Cortex of kidney (tissue), 1 donor: ENCODE measurements around the gene SLC9A9.

Experiments used
- DNase-seq: peaks from one replicate; lab custom pipeline; 2025; lab: John Stamatoyannopoulos, UW

SLC9A9 gene

DNA sequence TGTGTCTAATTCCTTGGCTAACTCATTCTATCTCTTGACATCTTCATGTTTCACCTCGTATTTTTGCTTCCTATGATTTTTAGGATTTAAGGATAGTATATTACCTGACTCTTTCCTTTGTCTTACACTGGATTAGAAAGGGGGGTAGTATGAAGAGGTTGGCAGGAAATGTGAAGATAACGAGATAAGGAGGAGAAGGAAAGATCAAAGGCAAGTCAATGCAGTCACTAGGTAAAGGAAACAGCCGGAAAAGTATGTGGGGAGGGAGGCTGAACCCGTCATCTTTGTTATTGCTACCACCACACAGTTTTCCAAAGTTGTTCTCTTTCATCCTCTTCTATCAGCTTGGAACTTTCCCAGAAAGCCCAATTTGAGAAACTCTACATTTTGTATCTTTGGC is 90.6 kb downstream of the SLC9A9 start:
- no peak for DNase-seq

DNA sequence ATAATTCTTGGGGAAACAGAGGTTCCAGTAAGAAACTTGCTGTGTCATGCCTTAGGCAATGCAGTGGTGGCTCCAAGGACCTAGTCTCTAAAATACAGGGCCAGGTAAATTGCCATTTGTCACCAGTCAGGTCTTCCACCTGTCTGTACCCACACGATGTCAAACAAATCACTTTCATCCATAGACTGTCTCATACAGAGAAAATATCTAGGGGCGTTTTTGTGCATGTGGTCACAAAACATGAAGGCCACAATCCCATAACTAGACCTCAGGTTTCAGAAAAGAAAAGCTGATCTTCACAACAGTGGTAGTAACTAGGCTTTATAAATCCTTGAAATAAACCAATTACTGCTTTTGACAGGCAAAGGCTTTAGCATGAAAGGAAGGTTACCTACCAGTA is 92.3 kb downstream of the SLC9A9 start:
- DNase-seq: no peak

DNA sequence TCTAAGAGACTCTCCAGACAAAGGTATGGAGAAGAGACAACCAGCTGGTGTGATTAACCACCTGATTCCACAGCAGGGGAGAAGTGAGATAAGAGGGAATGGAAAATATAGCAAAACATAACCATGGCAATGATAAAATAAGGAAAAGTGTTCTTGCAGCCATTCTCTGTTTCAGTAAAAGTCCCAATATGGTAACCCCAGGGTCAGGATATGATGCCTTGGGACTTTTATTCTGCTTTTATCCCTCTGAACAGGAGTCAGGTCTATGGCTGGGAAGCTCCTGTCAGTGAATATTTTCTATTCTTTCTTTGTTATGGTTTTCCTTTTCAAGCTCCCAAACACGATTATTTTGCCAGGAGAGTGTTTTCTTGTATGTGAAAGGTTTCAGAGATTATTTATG is 94.2 kb downstream of the SLC9A9 start:
- no peak for DNase-seq

DNA sequence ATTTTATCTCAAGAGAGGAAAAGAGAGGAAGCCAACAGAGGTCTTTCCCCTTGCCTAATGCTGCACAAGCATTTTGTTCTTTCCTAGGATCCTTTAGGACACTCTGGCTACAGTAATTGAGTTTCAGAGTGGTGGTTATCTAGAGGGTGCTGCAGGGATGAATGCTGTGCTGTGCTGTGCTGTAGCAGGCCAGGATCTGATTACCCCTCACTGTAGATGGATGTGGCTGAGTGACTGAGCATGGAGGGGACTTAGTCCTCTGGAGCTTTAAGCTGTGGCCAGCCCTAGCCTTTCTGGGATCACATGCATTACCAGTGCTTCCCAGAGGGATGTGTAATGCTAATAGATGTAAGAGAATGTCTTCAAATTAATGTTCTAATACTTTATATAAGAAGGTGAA is 94.8 kb downstream of the SLC9A9 start:
- no peak for DNase-seq

DNA sequence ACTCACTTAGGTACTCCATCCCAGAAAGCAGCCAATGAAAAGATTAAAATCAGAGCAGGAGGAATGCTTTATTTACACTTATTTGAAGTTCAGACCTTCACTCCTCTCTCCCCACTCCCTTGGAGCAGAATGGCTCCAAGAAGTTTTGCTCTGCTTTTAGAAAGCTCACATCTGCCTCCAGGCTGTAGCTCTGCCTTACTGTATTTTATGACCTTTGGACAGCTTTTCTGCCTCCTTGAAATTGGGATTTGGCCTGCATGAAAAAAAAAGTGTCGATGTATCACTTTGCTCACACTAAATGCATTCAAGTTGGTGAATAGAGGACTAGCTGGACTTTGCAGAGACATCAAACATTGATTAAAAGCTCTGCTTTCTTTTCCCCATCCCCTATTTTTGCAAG is 95.3 kb downstream of the SLC9A9 start:
- DNase-seq: no peak

DNA sequence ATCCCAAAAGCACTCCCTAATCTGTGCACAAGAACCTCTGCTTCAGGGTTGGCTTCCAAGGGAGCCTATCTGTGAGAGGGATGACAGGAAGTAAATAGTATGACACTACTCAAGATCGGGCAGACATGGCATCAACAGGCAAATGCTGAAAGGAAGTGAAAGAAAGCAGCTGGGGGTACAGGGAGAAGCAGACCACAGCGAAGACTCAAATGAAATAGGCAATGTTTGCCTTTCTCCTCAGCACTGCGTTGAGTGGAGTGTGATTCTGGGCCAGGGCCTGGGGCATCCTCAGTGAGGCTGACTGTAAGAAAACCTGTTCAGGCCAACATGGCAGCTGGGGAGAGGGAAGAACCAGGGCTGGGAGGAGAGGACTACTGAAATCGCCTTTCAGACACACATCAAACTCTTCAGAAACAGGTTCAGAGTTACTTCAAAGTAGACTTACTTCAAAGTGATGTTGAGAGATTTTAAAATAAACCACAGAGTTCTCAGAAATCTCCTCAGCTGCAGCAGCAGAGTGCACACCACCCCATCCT is 96.6 kb downstream of the SLC9A9 start:
- no peak for DNase-seq

DNA sequence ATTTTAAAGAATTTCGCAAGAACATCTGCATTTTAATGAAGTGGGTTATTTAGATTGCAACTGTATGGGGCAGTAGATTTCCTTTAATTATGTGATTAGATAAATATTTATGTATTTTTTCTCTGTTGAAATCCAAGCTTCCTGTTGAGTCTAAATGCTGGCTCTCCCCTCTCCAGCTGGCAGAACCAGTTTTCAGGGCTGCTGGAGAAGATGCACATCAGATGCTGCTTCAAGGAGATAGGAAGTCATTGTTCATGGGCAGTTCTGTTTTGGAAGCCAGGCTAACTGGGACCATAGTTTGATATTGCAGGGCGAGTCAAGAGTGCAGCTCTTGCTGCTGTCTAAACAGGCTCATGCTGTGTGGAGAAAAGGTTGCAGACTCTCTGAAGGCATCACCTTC is 97.4 kb downstream of the SLC9A9 start:
- no peak for DNase-seq

DNA sequence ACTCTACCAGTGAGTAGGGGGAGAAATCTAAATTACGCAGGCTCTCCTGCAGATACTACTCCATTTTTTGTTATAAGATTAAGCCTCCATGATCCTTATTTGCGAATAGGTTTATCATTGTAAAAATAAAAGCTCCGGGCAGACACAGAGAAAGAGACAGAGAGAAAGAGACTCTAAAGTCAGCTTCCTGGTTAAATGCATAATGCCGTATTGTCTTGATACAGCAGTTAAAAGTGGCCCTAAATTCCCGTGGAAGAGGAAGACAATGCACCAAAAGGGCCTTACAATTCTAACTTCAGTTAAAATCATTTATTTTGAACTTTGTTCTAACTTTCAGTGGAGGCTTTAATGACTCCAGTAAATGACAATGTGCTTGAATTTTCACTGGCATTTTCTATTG is 98.3 kb downstream of the SLC9A9 start:
- no peak for DNase-seq

DNA sequence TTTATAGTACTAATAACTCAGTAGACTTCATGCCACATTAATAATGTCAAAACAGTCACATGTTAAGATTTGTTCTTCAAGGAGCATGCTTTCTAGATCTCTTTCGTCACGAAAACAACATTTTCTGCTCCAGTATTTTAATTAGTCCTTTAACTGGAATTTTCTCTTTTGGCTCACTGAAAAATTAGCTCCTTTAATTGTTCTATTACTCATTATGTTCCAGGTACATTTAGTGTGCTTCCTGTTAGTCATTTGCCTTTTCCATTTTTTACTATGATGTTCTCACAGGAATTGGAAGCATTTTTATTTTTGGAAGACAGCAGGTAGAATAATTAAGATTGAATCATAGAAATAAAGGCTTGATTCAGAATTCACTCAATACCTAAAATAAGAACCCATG is 111.2 kb downstream of the SLC9A9 start:
- no peak for DNase-seq

DNA sequence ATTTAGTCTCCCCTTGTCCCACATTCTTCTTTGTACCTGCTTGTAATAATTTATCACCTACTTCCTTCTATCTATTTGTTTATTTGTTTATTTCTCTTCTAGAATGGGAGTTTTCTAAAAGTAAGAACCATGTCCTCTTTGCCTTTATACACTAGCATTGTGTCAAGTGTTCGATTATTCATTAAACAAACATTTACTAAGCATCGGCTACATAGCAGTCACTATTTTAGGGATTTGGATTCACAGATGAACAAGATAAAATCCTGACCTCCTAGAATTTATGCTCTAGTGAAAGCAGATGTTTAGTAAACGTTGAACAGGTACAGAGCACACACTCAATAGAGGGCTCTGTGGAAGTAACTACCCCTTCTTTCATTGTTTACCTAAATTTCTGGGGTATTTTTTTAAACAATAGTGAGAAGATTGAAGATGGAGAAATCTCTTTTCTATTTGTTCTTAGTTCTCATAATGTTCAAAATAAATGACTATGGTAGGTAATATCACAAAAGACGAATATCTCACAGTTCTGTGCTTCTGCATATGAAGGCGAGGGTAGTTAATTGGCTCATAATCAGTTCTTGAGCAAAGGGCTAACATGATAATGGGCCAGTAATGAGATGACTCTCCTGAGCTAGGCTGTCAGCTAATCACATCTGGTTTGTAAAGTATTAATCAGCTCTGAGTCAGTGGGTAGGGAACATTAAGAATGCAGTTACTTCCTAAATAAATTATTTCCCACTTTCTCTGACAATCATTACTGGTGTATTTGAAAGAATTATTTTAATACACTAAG is 111.9 kb downstream of the SLC9A9 start:
- DNase-seq: no peak

DNA sequence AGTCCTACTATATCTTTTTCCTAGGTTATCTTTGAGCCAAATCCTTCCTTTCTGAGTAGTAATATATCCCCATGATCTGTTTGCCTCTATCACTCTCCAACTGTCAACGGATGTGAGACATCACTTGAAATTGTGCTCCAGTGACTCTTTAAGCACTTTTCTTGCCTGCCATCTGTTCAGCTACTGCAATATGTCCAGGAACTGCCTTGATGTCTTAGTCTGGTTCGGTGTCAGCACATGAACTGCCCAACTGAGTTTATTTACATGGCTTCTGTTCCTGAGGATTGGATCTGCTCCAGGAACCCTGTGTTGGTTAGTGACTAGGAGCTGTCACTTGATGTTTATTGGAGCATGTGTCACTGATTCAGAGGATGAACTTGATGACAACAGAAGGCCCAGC is 116.5 kb downstream of the SLC9A9 start:
- DNase-seq: no peak

DNA sequence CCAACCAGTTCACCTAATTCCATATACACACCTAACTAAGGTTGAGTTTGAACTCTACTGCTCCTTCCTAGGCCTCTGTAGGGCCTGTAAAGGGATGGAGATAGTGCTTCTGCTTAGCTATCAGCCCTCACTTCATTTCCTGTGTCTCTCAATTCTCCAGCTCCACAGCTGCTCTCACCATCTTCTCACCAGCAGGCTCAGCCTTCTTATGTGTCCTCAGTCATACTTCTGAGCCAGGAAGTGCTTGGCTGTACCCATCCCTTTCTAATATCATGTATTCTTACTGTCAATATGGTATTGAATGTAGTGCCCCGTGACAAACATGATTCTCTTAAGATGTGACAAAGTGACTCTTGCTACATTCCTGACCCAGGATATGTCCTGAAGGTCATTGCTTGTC is 116.9 kb downstream of the SLC9A9 start:
- DNase-seq: no peak

DNA sequence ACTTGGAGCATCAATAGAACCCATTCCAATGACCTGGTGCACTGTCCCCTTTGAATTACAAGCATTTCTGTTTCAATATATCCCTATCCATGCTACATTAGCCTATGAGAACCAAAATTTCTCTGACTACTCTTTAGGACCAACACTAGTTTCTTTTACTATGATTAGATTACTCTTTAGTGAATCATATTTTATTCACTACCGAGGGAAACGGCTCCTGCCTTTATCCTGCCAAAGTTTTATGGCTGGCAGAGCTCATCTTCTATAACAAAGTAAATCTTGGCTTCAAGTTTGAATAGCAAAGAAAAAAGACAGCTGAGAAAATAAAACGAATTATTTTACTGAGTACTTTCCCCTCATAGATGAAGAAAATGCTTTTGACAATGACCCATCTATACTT is 120.9 kb downstream of the SLC9A9 start:
- no peak for DNase-seq

DNA sequence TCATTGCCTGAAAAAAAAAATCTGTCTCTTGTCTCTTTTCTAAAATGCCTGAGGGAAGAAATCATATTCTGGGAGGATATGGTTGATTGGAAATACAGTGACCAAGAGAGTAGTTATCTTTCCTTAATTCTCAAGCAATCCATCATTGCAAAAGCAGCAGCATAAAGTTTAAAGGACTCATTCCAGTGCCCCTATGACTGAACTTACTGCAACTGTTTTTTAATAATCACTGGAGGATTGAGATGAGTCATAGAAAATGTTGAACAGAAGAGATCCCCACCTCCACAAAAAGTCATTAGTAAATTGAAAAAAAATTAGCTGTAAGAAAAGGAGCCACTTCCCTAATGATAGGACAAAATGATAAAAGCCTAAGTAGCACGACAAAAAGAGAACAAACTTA is 121.5 kb downstream of the SLC9A9 start:
- DNase-seq: no peak

DNA sequence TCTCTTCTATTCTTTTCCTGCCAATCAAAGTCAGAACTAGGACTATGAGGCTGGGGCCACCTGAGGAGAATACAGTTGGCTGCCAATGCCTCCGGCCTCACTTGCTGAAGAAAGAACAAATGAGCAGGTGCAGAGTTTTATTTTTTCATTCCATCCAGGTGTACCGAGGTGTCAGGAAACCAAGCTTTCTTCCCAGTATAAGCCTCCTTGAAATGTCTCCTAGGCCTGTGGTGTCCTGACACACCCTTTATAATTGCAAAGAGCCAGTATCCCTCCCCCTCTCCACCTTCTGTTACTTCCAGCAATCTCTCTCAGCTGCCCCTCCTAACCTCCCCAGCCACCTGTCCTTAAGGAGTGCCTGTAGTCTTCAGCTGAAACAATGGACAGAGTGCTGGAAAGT is 127.9 kb downstream of the SLC9A9 start:
- DNase-seq: no peak

DNA sequence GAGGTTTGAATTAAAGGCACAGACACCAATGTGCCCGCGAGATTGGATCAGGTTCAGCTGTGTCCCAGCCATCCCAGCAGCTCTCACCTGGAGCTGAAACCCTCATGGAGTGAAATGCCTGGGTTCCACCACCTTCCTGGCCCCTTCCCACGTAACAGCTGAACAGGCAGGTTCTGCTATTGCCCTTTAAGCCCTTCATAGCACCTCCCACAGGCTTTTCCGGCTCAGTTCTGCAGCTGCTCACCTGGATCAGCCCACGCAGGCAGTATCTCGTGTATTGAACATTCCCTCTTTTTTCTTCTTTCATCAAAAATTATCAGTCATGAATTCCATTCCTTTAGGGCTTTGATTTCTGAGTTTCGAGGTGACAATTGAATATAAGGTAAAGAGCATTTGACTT is 129.8 kb downstream of the SLC9A9 start:
- DNase-seq: no peak

DNA sequence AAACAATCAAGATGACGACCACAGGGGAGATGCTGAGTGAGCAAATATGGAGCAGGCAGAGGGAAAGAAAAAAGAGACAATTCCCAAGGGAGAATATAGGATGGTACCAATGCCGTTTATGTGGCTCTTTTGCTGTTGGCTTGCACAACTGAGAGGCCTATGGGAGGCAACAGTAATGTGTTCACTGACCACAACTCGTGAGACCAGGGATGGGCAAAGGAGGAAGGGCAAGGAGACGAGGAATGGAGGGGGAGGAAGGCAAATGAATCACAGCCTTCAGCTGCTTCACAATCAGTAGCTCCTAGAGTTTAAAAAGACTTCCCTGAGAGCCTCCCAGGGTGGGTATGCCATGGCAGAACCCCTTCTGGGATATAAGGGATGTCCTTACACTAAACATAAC is 131.5 kb downstream of the SLC9A9 start:
- no peak for DNase-seq

DNA sequence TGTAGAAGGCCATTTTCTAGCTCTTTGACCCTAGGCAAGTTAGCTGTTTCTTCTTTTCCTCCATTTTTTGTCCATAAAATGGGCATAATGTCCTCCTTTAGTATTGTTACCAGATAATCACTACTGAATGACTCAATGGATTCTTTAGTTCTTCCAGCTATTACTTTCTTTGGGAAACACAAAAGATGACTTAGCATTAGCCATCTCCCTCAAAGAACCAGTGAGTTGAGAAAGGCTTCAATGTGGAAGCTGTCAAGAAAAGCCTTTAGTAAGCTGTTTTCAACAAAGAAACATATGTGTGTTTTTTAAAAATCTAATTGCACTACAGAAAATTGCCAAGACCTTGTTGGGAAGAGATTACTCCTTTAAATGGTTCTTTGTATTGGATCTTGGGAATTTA is 135.7 kb downstream of the SLC9A9 start:
- no peak for DNase-seq

DNA sequence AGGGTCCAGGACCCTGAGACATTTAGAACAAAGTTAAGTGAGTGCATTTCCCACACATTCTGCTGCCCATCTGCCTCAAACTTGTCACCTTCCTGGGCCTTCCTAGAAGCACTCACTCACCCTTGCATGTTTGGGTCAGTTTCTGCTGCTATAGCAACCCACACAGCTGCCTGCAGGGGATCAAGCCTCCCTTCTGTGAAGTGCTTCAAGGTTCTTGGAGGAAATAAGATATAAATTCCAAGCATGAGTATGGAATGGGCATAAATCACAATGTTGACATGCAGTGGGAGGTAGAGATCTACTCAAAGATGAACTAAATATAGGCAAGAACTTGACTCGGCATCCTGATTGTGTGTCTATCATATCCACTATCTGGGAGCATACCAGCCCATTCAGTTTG is 140.4 kb downstream of the SLC9A9 start:
- no peak for DNase-seq

DNA sequence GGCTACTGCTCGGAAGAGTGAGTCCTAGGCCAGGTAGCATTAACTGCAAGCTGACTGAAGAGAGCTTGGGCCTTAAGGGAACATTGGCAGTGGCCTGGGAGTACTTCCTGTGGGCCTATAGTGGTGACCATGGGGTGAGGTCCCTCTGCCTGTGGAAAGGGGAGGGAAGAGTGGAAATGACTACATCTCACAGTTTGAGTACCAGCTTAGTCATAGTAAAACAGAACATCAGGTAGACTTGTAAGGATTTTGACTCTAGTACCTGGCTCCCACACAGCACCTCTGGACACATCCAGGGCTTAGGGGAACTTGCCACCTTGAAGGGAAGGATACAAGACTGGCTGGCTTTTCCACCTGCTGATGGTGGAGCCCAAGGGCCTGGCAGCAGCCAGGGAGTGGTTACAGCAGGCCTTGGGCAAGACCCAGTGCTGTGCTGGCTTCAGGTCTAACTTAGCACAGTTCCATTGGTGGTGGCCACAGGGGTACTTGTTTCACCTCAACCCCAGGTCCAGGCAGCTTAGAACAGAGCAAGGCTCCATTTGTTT is 147.8 kb downstream of the SLC9A9 start:
- DNase-seq: no peak

DNA sequence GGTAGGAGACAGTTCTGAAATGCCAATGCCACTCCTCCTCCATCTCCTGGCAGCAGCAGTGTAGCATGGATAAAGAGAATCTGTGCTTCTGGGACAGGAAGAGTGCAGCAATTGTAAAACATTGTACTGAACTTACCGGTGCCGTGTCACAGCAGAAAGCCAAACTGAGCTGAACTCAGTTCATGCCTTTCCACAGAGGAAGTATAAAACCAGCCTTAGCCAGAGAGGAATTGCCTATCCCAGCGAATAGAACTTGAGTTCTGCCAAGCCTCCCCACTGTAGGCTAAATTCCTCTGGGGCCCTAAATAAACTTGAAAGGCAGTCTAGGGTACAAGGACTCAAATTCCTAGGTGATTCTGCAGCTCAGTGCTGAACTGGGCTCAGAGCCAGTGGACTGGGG is 148.8 kb downstream of the SLC9A9 start:
- no peak for DNase-seq

DNA sequence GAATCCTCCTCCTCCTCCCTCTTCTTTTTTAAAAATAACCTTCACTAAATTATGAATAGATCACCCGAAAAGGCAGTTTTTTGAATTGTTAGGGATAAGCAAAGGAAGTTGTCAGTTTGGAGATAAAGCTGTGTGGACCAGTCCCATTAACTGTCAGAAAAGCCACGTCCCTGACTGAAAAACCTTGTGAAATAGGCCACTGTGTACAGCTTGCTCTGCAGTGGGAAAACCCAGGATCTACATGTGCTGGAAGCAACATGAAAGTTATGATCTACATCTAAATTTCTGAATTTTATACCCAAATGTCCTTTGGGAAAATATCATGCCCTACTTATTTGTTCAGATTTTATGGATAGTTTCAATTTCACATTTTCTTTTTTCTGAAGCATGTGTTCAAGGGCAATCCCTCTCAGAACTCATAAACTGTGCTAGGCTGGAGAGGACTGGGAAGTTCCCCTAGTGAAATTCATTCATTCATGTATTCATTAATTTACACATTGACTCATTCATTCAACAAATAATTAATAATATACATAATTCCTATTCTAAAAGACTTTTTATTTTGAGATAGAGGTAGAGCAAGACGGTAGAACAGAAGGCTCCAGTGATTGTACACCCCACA is 149.5 kb downstream of the SLC9A9 start:
- DNase-seq: no peak

DNA sequence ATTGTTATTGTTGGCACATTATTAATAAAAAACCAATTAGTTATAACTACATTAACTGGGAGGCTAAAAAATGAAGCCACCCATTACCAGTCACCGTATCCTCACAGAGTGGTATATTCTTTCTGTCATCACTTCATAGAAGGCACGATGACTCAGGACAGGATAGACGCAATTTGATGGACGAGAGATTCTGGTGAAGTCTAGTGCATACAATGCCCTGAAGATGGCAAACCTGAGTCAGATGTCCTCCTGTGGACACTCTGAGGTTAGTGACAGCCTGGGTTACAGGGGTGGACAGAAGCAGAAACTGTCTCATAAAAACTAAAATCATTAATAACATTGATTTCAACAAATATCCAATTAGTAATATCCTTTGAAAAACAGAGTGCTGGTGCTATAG is 150.3 kb downstream of the SLC9A9 start:
- no peak for DNase-seq
